Adrenal gland (tissue), 5 donors: ENCODE measurements around the gene GFRA1.

Experiments used
- POLR2A ChIP-seq, 2 donors: fragments of 450-650 bp; IDR thresholded peaks; one replicate each; pipeline ENCODE4 v1.6.1; 2017; ENCODE audit warnings: antibody characterized with exemption in 2 of 2, mild to moderate bottlenecking in 2 of 2, moderate library complexity in 1 of 2
- TF ChIP-seq, protein P1 (sequence below), 6 experiments: fragments of 450-650 bp in 4 of 6; fragments of 200-600 bp in 2 of 6; sonication (generic) in 1 of 6; IDR thresholded peaks; 1 replicate in 5 of 6; 2 replicates in 1 of 6; pipeline versions ENCODE4 v1.5.1 to v1.8.0; 2016 to 2021; ENCODE audit warnings: antibody characterized with exemption in 6 of 6, mild to moderate bottlenecking in 2 of 6, moderate library complexity in 1 of 6
- donor health status: DM: no; HTN: no; CAD: no.

DNA sequence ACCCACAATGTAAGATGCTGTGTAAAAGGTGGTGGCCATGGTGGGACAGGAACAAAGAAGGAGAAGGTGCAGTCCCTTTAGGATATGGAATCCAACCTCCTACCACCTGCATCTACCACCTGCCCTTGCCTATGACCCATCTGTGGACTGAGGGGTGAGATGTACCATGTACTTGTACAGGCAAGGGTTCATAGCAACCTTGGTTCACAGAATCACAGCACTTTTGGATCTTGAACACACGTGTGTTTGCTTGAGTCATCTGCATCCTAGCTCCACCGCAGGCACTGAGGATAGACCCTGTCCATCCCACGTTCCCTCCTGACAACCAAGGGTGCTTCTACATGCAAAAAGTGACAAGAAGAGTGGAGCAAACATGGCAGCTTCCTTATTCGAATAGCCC, 162.3 kb downstream of the GFRA1 start:
- TF ChIP-seq, protein P1, sequence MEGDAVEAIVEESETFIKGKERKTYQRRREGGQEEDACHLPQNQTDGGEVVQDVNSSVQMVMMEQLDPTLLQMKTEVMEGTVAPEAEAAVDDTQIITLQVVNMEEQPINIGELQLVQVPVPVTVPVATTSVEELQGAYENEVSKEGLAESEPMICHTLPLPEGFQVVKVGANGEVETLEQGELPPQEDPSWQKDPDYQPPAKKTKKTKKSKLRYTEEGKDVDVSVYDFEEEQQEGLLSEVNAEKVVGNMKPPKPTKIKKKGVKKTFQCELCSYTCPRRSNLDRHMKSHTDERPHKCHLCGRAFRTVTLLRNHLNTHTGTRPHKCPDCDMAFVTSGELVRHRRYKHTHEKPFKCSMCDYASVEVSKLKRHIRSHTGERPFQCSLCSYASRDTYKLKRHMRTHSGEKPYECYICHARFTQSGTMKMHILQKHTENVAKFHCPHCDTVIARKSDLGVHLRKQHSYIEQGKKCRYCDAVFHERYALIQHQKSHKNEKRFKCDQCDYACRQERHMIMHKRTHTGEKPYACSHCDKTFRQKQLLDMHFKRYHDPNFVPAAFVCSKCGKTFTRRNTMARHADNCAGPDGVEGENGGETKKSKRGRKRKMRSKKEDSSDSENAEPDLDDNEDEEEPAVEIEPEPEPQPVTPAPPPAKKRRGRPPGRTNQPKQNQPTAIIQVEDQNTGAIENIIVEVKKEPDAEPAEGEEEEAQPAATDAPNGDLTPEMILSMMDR (IDR thresholded peaks at IDR 0.05) = no peak
- TF ChIP-seq POLR2A (IDR thresholded peaks at IDR 0.05) = no peak
